ENCODE measurements around the gene ACVR2B.

ACVR2B gene

GRCh38 chr3:38458796-38459498, 5.3 kb downstream of the ACVR2B start:
- no peak for DNase-seq

GRCh38 chr3:38459499-38460048, 5.9 kb downstream of the ACVR2B start:
- no peak for DNase-seq

GRCh38 chr3:38460377-38461270, 6.9 kb downstream of the ACVR2B start:
- no peak for DNase-seq

- DNase-seq, result no peak
Observed at GRCh38 chr3:38465588-38466154, 12.0 kb downstream of the ACVR2B start.

GRCh38 chr3:38468765-38469164, 15.1 kb downstream of the ACVR2B start:
- DNase-seq, result no peak

GRCh38 chr3:38469852-38470251, 16.2 kb downstream of the ACVR2B start:
- no peak for DNase-seq

- no peak for DNase-seq
Observed at GRCh38 chr3:38471260-38471857, 17.7 kb downstream of the ACVR2B start.

GRCh38 chr3:38472342-38472741, 18.7 kb downstream of the ACVR2B start:
- no peak for DNase-seq

- no peak for DNase-seq
Observed at GRCh38 chr3:38473229-38473628, 19.5 kb downstream of the ACVR2B start.

GRCh38 chr3:38474928-38475605, 21.4 kb downstream of the ACVR2B start:
- DNase-seq, result no peak

GRCh38 chr3:38475716-38476115, 22.0 kb downstream of the ACVR2B start:
- DNase-seq, result no peak

GRCh38 chr3:38476157-38476756, 22.6 kb downstream of the ACVR2B start:
- no peak for DNase-seq

GRCh38 chr3:38477057-38477820, 23.5 kb downstream of the ACVR2B start:
- no peak for DNase-seq

- no peak for DNase-seq
Observed at GRCh38 chr3:38477839-38478450, 24.3 kb downstream of the ACVR2B start.

GRCh38 chr3:38478901-38479300, 25.2 kb downstream of the ACVR2B start:
- no peak for DNase-seq

GRCh38 chr3:38479431-38480092, 25.9 kb downstream of the ACVR2B start:
- peak; percentile 10 to 51 for DNase-seq

- no peak for DNase-seq
Observed at GRCh38 chr3:38480093-38480445, 26.4 kb downstream of the ACVR2B start.

GRCh38 chr3:38480930-38481329, 27.2 kb downstream of the ACVR2B start:
- no peak for DNase-seq

- DNase-seq, result no peak
Observed at GRCh38 chr3:38482951-38483350, 29.3 kb downstream of the ACVR2B start.

GRCh38 chr3:38487323-38487722, 33.6 kb downstream of the ACVR2B start:
- DNase-seq, result no peak
